Measurements from ENCODE around the gene TXK.

The TXK gene

GRCh38 chr4:48028696-48029095 lies 105.4 kb downstream of the TXK start:
- in situ Hi-C loops (cut with MboI; ENCODE audit: low sequenced_read_pairs): no loop called here

- in situ Hi-C loops (cut with MboI; ENCODE audit: low sequenced_read_pairs): no loop called here
Measured at GRCh38 chr4:48027653-48028052, 106.4 kb downstream of the TXK start.

- in situ Hi-C loops (cut with MboI; ENCODE audit: low sequenced_read_pairs): no loop called here
Measured at GRCh38 chr4:48025005-48025404, 109.0 kb downstream of the TXK start.

- in situ Hi-C loops (cut with MboI; ENCODE audit: low sequenced_read_pairs): no loop called here
Measured at GRCh38 chr4:48024522-48024921, 109.5 kb downstream of the TXK start.

- in situ Hi-C loops (cut with MboI; ENCODE audit: low sequenced_read_pairs): no loop called here
Measured at GRCh38 chr4:48022192-48022799, 111.8 kb downstream of the TXK start.

GRCh38 chr4:48021100-48021499 lies 113.0 kb downstream of the TXK start:
- in situ Hi-C loops (cut with MboI; ENCODE audit: low sequenced_read_pairs): no loop called here

- in situ Hi-C loops (cut with MboI; ENCODE audit: low sequenced_read_pairs): no loop called here
Measured at GRCh38 chr4:48018112-48018511, 115.9 kb downstream of the TXK start.

- in situ Hi-C loops (cut with MboI; ENCODE audit: low sequenced_read_pairs): no loop called here
Measured at GRCh38 chr4:48017108-48017571, 116.9 kb downstream of the TXK start.
